LNCaP clone FGC (cell line): ENCODE data around the gene CACNA1D.
"Not testable (repeated sequence)": the region's sequence is repeated elsewhere in the genome, so short reads cannot be mapped to it uniquely, and the experiment has no call there.

Experiments
- DNase-seq: peaks from one replicate; pipeline ENCODE4 v3.0.0-alpha.2; 2011; ENCODE audit warnings: low read depth
- H3K4me3 ChIP-seq: 2 replicates; pipeline ENCODE4 v1.5.1; 2011; ENCODE audit warnings: mild to moderate bottlenecking, low read depth, low read length, control low read depth
- TF ChIP-seq, protein P1 (sequence below): IDR thresholded peaks from 2 replicates; pipeline ENCODE4 v1.5.1; 2012; ENCODE audit warnings: mild to moderate bottlenecking; ENCODE audit not compliant: control insufficient read depth, insufficient read depth; ENCODE audit errors: extremely low read depth

Gene CACNA1D

DNA sequence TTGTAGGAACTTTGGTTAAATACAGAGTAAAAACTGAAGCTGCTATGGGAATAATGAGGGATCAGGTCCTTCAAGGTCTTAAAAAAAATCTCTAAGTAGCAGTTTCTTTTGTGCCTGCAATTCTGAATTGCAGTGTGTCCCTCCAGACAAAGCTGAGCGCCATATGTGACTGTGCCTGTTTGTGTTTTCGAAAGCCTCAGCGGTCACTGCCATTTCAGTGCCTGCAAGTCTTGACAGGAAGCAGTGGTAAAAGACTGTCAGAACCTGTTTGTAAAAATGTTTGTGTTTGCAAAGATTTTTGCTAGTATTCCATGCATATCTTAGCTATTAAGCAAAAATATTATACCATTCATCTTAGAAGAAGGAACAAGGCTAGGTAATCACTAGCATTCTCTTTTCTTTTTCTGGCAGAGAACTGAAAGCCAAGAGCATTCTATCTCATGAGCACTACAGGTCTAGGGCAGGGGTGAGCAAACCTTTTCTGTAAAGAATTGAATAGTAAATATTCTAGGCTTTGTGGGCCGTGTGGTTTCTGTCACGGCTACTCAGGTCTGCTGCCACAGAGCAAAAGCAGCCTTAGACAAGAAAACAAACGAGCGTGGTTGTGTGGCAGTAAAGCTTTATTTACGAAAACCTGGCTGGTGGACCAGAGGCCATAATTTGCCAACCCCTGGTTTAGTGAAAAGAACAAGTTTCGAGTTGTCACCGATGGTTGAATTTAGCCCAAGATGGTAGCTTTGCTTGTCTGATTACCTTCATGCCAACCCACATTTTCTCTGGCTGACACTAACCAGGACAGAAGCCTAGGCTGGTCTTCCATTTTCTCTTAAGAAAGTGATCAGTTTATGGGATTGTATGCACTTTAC is 134.4 kb downstream of the CACNA1D start:
- H3K4me3 ChIP-seq: no peak overlapping the region
- DNase-seq: no peak
- TF ChIP-seq, protein P1, sequence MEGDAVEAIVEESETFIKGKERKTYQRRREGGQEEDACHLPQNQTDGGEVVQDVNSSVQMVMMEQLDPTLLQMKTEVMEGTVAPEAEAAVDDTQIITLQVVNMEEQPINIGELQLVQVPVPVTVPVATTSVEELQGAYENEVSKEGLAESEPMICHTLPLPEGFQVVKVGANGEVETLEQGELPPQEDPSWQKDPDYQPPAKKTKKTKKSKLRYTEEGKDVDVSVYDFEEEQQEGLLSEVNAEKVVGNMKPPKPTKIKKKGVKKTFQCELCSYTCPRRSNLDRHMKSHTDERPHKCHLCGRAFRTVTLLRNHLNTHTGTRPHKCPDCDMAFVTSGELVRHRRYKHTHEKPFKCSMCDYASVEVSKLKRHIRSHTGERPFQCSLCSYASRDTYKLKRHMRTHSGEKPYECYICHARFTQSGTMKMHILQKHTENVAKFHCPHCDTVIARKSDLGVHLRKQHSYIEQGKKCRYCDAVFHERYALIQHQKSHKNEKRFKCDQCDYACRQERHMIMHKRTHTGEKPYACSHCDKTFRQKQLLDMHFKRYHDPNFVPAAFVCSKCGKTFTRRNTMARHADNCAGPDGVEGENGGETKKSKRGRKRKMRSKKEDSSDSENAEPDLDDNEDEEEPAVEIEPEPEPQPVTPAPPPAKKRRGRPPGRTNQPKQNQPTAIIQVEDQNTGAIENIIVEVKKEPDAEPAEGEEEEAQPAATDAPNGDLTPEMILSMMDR: no peak

GRCh38 chr3:53629402-53629723 is 135.0 kb downstream of the CACNA1D start:
- TF ChIP-seq, protein P1: no peak
- H3K4me3 ChIP-seq: no peak overlapping the region
- no peak for DNase-seq

GRCh38 chr3:53630547-53630946 is 136.1 kb downstream of the CACNA1D start:
- H3K4me3 ChIP-seq: no peak overlapping the region

DNA sequence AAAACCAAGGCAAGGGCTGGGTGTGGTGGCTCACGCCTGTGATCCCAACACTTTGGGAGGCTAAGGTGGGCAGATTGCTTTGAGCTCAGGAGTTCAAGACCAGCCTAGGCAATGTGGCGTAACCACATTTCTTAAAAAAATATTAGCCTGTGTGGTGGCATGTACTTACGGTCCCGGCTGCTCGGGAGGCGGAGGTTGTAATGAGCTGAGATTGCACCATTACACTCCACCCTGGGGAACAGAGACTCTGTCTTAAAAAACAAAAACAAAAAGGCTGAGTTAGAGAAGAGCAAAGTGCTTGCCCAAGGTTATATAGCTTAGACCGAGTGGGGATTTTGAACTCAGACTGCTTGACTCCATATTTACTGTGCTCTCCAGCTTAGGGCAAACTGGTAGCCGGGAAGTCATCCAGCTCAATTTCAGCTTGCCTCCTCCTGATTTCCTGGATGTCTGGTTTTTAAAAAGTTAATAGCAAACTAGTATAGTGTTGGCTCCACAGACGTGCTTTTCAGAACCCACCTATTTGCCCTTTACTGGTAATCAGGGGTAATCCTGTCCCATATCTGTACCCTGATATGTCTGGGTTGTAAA is 138.9 kb downstream of the CACNA1D start:
- DNase-seq: no peak
- TF ChIP-seq, protein P1: no peak
- no peak overlapping the region for H3K4me3 ChIP-seq

More at GRCh38 chr3:53630547-53630946, 136.1 kb downstream of the CACNA1D start:
- TF ChIP-seq, protein P1: no peak
- DNase-seq: peak; percentile 52

DNA sequence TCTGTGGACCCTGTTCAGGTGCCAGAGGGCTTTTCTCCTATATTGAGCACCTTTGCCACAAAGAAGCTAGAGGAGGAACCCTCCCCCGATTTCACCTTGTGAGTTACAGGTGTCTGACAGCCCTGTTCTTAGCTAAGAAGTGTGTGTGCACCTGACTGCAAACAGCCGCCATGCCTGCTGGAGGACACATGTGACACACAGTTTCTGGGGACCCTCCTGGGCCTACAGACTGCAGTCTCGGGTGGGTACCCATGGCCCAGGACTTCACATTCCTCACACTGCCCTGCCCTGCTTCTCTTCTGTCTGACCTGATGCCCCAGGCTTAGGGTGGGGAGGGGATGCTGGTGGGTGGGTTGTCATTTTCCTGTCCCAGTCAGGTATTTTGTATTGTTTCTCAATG is 140.6 kb downstream of the CACNA1D start:
- H3K4me3 ChIP-seq: no peak overlapping the region
- DNase-seq: no peak
- TF ChIP-seq, protein P1: no peak

DNA sequence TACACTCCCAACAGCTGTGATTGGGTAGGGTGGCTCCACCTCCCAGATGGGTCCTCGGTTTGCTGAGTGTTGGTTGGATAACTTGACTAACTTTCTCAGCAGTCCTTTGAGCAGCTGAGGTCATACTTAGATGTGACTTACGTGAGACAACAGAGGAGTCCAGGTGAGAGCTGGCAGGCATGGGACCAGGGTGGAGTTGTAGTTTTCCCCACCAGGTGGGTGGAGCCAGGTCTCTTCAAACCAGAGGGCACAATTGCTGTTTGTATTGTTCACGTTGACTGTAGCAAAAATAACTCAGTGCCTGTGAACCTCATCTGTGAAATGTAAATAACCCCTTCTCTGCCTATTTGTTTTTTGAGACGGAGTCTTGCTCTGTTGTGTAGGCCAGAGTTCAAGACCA is 144.4 kb downstream of the CACNA1D start:
- DNase-seq, H3K4me3 ChIP-seq: not testable (repeated sequence)

GRCh38 chr3:53641397-53641796 is 147.0 kb downstream of the CACNA1D start:
- no peak for DNase-seq
- TF ChIP-seq, protein P1: no peak
- no peak overlapping the region for H3K4me3 ChIP-seq
